HG02970 (cell line): ENCODE data around the gene VPS35L.
"Not testable (repeated sequence)": the region's sequence is repeated elsewhere in the genome, so short reads cannot be mapped to it uniquely, and the experiment has no call there.

Experiments used
- ATAC-seq: cut with Tn5 transposase; IDR thresholded peaks from one replicate; pipeline ENCODE4 v1.9.1; 2021; ENCODE audit warnings: mild to moderate bottlenecking, moderate library complexity, moderate number of reproducible peaks; ENCODE audit not compliant: unreplicated experiment, low FRiP score

VPS35L gene

GRCh38 chr16:19706846-19707245 is 151.3 kb downstream of the VPS35L start:
- no peak for ATAC-seq

- no peak for ATAC-seq
These were observed 152.2 kb downstream of the VPS35L start for GRCh38 chr16:19707569-19708295.

- no peak for ATAC-seq
These were observed 153.0 kb downstream of the VPS35L start for GRCh38 chr16:19708296-19709205.

GRCh38 chr16:19709381-19710136 is 154.1 kb downstream of the VPS35L start:
- no peak for ATAC-seq

GRCh38 chr16:19710191-19710908 is 154.8 kb downstream of the VPS35L start:
- no peak for ATAC-seq

GRCh38 chr16:19710991-19711545 is 155.6 kb downstream of the VPS35L start:
- ATAC-seq, result no peak

- no peak for ATAC-seq
These were observed 156.1 kb downstream of the VPS35L start for GRCh38 chr16:19711643-19712042.

GRCh38 chr16:19712418-19713058 is 157.0 kb downstream of the VPS35L start:
- no peak for ATAC-seq

GRCh38 chr16:19713697-19714096 is 158.2 kb downstream of the VPS35L start:
- no peak for ATAC-seq

GRCh38 chr16:19715566-19715965 is 160.1 kb downstream of the VPS35L start:
- no peak for ATAC-seq

GRCh38 chr16:19716183-19716582 is 160.7 kb downstream of the VPS35L start:
- ATAC-seq, result no peak

GRCh38 chr16:19716728-19717127 is 161.2 kb downstream of the VPS35L start:
- ATAC-seq, result not testable (repeated sequence)

GRCh38 chr16:19717314-19717713 is 161.8 kb downstream of the VPS35L start:
- ATAC-seq, result no peak

GRCh38 chr16:19717741-19718623 is 162.5 kb downstream of the VPS35L start, which contains the start of the genes IQCK and KNOP1:
IQCK (plus strand) TSS chr16:19718271; CDS start chr16:19718307, 36 bp downstream.
KNOP1 (minus strand) TSS chr16:19718227; CDS start chr16:19715035, 3,192 bp downstream.
- ATAC-seq, result peak; percentile 96

GRCh38 chr16:19718624-19718965 is 163.1 kb downstream of the VPS35L start:
- no peak for ATAC-seq

GRCh38 chr16:19722269-19722952 is 166.9 kb downstream of the VPS35L start:
- ATAC-seq, result no peak

GRCh38 chr16:19722981-19723380 is 167.5 kb downstream of the VPS35L start:
- no peak for ATAC-seq

- ATAC-seq, result no peak
These were observed 173.1 kb downstream of the VPS35L start for GRCh38 chr16:19728636-19728965.
